Activated CD8-positive, alpha-beta memory T cell treated with anti-CD3 and anti-CD28 coated beads for 1 hour (primary cell): ENCODE results near the gene WDR1.

ENCODE experiments used
- DNase-seq, 2 donors: peaks; one replicate each; pipeline ENCODE4 v3.0.0-alpha.2; 2020; ENCODE audit warnings: low read depth in 1 of 2; ENCODE audit errors: extremely low read depth in 1 of 2

Gene WDR1

GRCh38 chr4:10050261-10050661, 66.3 kb downstream of the WDR1 start:
- DNase-seq, result no peak

- no peak for DNase-seq
Observed at GRCh38 chr4:10048941-10049697, 67.5 kb downstream of the WDR1 start.

- no peak for DNase-seq
Observed at GRCh38 chr4:10047967-10048366, 68.6 kb downstream of the WDR1 start.

GRCh38 chr4:10046471-10046870, 70.1 kb downstream of the WDR1 start:
- no peak for DNase-seq

- no peak for DNase-seq
Observed at GRCh38 chr4:10045481-10045880, 71.1 kb downstream of the WDR1 start.

GRCh38 chr4:10041036-10041435, 75.6 kb downstream of the WDR1 start:
- no peak for DNase-seq

- DNase-seq, result no peak
Observed at GRCh38 chr4:10040049-10040892, 76.3 kb downstream of the WDR1 start.

GRCh38 chr4:10036807-10037342, 79.7 kb downstream of the WDR1 start:
- DNase-seq, result no peak

GRCh38 chr4:10035130-10035529, 81.5 kb downstream of the WDR1 start:
- no peak for DNase-seq

- no peak for DNase-seq
Observed at GRCh38 chr4:10034612-10035104, 81.9 kb downstream of the WDR1 start.

GRCh38 chr4:10034136-10034535, 82.5 kb downstream of the WDR1 start:
- DNase-seq, result no peak

- no peak for DNase-seq
Observed at GRCh38 chr4:10033191-10033881, 83.3 kb downstream of the WDR1 start.

- no peak for DNase-seq
Observed at GRCh38 chr4:10032625-10033024, 84.0 kb downstream of the WDR1 start.

- DNase-seq, result no peak
Observed at GRCh38 chr4:10031668-10032590, 84.7 kb downstream of the WDR1 start.

GRCh38 chr4:10030972-10031667, 85.5 kb downstream of the WDR1 start:
- no peak for DNase-seq

GRCh38 chr4:10029403-10029802, 87.2 kb downstream of the WDR1 start:
- DNase-seq, result no peak

GRCh38 chr4:10028910-10029309, 87.7 kb downstream of the WDR1 start:
- no peak for DNase-seq

GRCh38 chr4:10026485-10026884, 90.1 kb downstream of the WDR1 start:
- no peak for DNase-seq

- DNase-seq, result no peak
Observed at GRCh38 chr4:10025230-10025806, 91.3 kb downstream of the WDR1 start.
